Right lobe of liver (tissue), 6 donors: ENCODE measurements around the gene AMZ2. TPM values are rescaled to one million over a fixed set of nuclear protein-coding genes. Genes with fewer than 3 reads are reported as not detected.
"Not testable (repeated sequence)": the region's sequence is repeated elsewhere in the genome, so short reads cannot be mapped to it uniquely, and the experiment has no call there.

ENCODE experiments used
- ATAC-seq, 4 donors: fragments of 200-7000 bp; cut with Tn5 transposase; one replicate each; pipeline ENCODE4 v1.9.1; 2020; ENCODE audit warnings: mild to moderate bottlenecking in 4 of 4, moderate library complexity in 4 of 4
- DNase-seq, 3 donors: peaks; one replicate each; pipeline ENCODE4 v3.0.0-alpha.2; 2020
- H3K27ac ChIP-seq, 3 donors: fragments of 200-600 bp; one replicate each; pipeline ENCODE4 v1.8.0; 2022
- H3K27me3 ChIP-seq, 2 donors: fragments of 200-600 bp; one replicate each; pipeline ENCODE4 v1.8.0; 2022
- H3K36me3 ChIP-seq, 4 donors: fragments of 200-600 bp; sonication (generic) in 1 of 4; one replicate each; pipeline versions ENCODE4 v1.5.1 to v1.8.0; 2017 to 2022; ENCODE audit warnings: control low read depth in 1 of 4
- H3K4me1 ChIP-seq, 4 donors: fragments of 200-600 bp; sonication (generic) in 1 of 4; one replicate each; pipeline versions ENCODE4 v1.5.1 to v1.8.0; 2017 to 2022; ENCODE audit warnings: control low read depth in 1 of 4
- H3K4me3 ChIP-seq, 3 donors: fragments of 200-600 bp; one replicate each; pipeline ENCODE4 v1.8.0; 2022
- H3K9me3 ChIP-seq, 4 donors: fragments of 200-600 bp; sonication (generic) in 1 of 4; one replicate each; pipeline versions ENCODE4 v1.5.1 to v1.8.0; 2017 to 2022; ENCODE audit warnings: control low read depth in 1 of 4
- CTCF ChIP-seq, 4 donors: fragments of 200-600 bp in 3 of 4; fragments of 450-650 bp in 1 of 4; IDR thresholded peaks; one replicate each; pipeline versions ENCODE4 v1.5.1 to v1.8.0; 2016 to 2022; ENCODE audit warnings: antibody characterized with exemption in 4 of 4, mild to moderate bottlenecking in 2 of 4
- POLR2A ChIP-seq: fragments of 450-650 bp; IDR thresholded peaks from one replicate; pipeline ENCODE4 v1.6.1; 2017; ENCODE audit warnings: antibody characterized with exemption, mild to moderate bottlenecking
- WGBS: methylation state at CpG from one replicate; pipeline ENCODE4 v1.1.6; 2018; ENCODE audit warnings: low coverage, low lambda C conversion rate; ENCODE audit not compliant: insufficient coverage; ENCODE audit errors: missing lambda C conversion rate; 5-methylcytosine and 5-hydroxymethylcytosine counted together
- intact Hi-C, 2 donors: fragments of 100-400 bp; cut with DNase I; formaldehyde crosslinking; loops; one replicate each; pipeline versions ENCODE4 v1.11.2 to v1.14.1; 2022
- total RNA-seq, 6 experiments: library from RNA; depleted of rRNA in 2 of 6; stranded (reverse); fragments of >200 nt in 2 of 6; fragmentation: NEBNext Ultra II Directional in 3 of 6; extraction: Animal tissue kit (Norgen Biotek cat#: 25700) in 3 of 6; gene quantifications; one replicate each; pipeline versions ENCODE4 v1.1.0 to v1.2.4, GENCODE V29; 2016 to 2023
- donor health status: DM: no; HTN: yes; CAD: no.
- donor health status: DM: no; HTN: no; CAD: no.
- donor health status: DM: no; HTN: no; CAD: no.
- donor health status: DM: no; HTN: yes; CAD: no.
- donor health status: DM: no; HTN: yes; CAD: no.

The AMZ2 gene
- total RNA-seq, 6 experiments from 2014 or later: 15.3 to 31.2 (median 18.2) TPM

GRCh38 chr17:68231541-68231940 lies 16.3 kb upstream of the AMZ2 start:
- intact Hi-C loops: no loop called here
- no peaks in the 10 kb centered on the region for H3K36me3 ChIP-seq
- no peak for ATAC-seq
- no peak for DNase-seq
- H3K27me3 ChIP-seq: no peaks in the 10 kb centered on the region
- WGBS: 93% methylated on average over 1 of the region's 1 CpG
- no peaks in the 10 kb centered on the region for H3K9me3 ChIP-seq
- TF ChIP-seq POLR2A (no peak), CTCF (IDR thresholded peaks at IDR 0.05) (no peak)
- no peaks in the 10 kb centered on the region for H3K4me1 ChIP-seq
- no peak overlapping the region for H3K27ac ChIP-seq
- no peak overlapping the region for H3K4me3 ChIP-seq

GRCh38 chr17:68232741-68233140 lies 15.1 kb upstream of the AMZ2 start:
- H3K9me3 ChIP-seq, DNase-seq, H3K36me3 ChIP-seq, H3K4me1 ChIP-seq, H3K27ac ChIP-seq, H3K27me3 ChIP-seq, intact Hi-C loops, H3K4me3 ChIP-seq: not testable (repeated sequence)
- WGBS: 100% methylated on average over 1 of the region's 1 CpG
- ATAC-seq: peak in 2 of 4 donors; percentile 30 to 57

- H3K36me3 ChIP-seq, intact Hi-C loops, DNase-seq, H3K4me1 ChIP-seq, H3K27ac ChIP-seq, H3K27me3 ChIP-seq, H3K4me3 ChIP-seq, H3K9me3 ChIP-seq: not testable (repeated sequence)
- ATAC-seq: peak; percentile 36 to 41 (median 38)
- 78% methylated on average over 12 of the region's 12 CpGs for WGBS
These were observed 13.0 kb upstream of the AMZ2 start for GRCh38 chr17:68234726-68235335.

- ATAC-seq: peak in 1 of 4 donors; percentile 37
- H3K4me1 ChIP-seq: not testable (repeated sequence)
- 78% methylated on average over 9 of the region's 11 CpGs for WGBS
These were observed 12.5 kb upstream of the AMZ2 start for GRCh38 chr17:68235336-68235791.

GRCh38 chr17:68237369-68238163 lies 10.3 kb upstream of the AMZ2 start:
- WGBS: 37% methylated on average over 15 of the region's 16 CpGs
- H3K27me3 ChIP-seq, H3K9me3 ChIP-seq, H3K36me3 ChIP-seq, DNase-seq, H3K4me3 ChIP-seq, H3K4me1 ChIP-seq, intact Hi-C loops: not testable (repeated sequence)
- peak; percentile 60 to 74 (median 72) for ATAC-seq
- peak overlapping the region; percentile 30 to 59 (median 48) for H3K27ac ChIP-seq
- peak; percentile 50 for TF ChIP-seq POLR2A

More at GRCh38 chr17:68235336-68235791, 12.5 kb upstream of the AMZ2 start:
- H3K9me3 ChIP-seq, intact Hi-C loops, H3K36me3 ChIP-seq, H3K27me3 ChIP-seq, H3K4me3 ChIP-seq, DNase-seq: not testable (repeated sequence)
- H3K27ac ChIP-seq: peak overlapping the region in 1 of 3 donors; percentile 8

GRCh38 chr17:68238164-68238870 lies 9.5 kb upstream of the AMZ2 start:
- WGBS: 48% methylated on average over 3 of the region's 3 CpGs
- no peaks in the 10 kb centered on the region for H3K4me1 ChIP-seq
- no peaks in the 10 kb centered on the region for H3K36me3 ChIP-seq
- intact Hi-C loops: no loop called here
- no peak for ATAC-seq
- TF ChIP-seq POLR2A (no peak), CTCF (IDR thresholded peaks at IDR 0.05) (no peak)
- no peaks in the 10 kb centered on the region for H3K27me3 ChIP-seq
- no peak for DNase-seq
- H3K9me3 ChIP-seq: no peaks in the 10 kb centered on the region
- H3K27ac ChIP-seq: peak overlapping the region; percentile 30 to 59 (median 48)
- no peak overlapping the region for H3K4me3 ChIP-seq
